ENCODE data around the gene BCORL1.

BCORL1 gene

DNA sequence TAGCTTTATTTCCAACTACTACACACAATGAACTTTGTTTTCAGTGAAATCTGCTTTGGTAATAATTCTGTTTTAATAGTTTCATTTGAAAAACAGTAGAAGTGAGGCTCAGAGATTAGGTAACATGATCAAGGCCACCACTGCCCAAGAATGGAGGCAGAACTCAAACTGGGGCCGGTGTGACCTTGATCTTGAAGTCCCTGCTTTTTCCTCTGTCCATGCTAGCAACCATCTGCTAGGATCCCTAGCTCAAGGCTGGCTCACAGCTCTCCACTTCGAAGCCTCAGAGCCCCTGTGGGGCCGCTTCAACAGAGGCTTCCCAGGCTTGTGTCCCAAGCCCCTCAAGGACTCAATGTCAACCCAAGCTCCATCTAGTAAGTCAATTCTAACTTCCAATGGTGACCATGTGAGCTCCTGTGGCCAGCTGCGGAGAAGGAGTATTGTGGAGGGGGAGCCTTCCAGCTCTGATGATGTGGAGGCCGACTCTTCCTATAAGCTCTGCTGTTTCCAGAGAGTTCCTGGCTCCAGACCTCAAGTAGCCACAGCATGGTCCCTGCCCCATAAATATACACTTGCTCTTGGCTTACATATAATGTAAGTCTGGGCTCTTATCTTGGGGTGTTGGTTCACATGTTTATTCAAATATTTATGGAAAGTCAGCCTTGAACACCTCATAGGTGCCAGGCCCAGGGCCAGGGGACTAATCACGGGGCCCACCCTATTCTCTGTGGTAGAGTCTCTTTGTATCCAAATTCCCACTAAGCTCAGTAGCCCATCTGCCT is 113.0 kb downstream of the BCORL1 start:
- no peak for DNase-seq

DNA sequence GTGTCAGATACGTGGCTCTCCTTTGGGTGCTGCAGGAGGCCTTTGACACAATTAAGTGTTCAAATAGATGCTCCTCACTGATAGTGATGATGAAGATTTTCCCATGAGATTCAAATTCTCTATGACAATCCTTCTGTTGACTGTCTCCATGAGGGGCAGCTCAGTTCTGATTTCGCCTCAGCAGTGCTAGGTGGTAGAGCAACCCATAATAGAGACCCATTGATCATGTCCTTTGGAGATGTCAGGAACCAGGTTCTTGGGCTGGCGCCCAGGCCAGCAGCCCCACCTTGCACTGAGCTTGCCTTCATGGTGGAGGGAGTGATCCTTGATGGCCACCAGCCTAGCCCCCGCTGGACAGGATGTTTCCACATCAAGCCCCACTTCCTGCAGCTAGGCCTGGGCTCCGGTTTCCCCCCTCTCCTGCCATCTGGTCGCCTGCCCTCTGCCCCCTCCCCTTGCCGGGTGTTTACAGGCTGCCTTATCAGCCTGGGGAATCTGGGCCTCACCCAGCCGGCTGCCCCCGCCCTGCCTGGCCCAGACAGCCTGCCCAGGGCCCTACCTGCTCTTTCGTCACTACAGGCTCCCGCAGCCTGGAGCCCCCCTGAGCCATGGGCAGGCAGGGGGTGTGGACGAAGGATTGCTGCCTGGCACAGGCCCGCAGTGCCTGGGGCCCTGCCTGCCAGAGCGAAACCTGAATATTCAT is 115.2 kb downstream of the BCORL1 start:
- DNase-seq, result peak; percentile 49

DNA sequence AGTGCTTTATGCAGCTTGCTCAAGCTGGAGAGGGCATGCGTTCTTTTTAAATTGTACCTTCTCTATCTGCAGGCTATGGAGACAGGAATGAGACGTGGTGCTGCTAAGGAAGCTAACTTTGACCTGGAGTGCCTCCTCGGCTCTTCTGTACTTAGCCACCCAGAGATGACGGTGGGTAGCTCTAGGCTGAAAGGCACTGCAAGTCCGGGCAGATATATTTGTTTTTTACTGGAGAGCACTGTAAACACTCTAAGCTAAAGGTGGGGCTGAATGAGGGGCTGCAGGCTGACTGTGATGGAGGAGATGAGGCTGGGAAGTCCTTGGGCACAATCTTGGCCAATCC is 115.7 kb downstream of the BCORL1 start:
- DNase-seq, result no peak

DNA sequence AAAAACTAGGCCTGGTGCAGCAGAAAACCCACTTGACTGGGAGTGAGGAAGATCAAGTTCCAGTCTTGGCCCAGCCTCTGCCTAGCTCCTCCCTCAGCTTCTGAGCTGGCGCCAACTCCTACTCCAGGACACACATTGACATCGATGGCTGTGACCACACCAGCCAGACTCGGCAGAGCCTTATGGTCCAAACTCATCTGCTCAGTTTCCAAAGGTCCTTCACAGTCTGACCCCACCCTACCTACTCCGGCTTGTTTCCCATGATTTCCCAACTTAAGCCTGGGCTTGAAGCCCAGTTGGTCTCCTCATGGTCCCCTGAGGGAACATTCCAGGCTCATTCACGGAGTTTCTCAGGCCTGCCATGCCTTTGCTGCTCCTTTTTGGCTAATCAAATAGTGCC is 117.7 kb downstream of the BCORL1 start:
- no peak for DNase-seq

DNA sequence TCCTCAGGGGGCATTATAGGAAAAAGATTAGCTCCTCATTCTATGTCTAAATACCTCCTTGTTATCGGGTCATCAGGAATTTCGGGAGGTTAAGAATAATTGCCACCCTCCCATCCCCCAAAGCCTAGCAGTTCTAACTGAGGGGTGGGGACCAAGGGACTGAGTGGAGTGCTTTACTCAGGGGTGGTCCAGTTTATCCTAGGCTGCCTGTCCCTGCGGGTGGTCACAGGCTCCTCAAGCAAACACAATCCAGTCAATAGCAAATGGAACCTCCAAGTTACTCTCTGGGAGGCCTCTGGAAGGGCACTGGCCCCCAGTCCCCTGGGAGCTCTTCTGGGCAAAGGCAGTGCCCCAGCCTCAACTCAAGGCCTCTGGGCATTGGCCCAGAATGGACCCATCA is 121.2 kb downstream of the BCORL1 start:
- DNase-seq, result no peak

DNA sequence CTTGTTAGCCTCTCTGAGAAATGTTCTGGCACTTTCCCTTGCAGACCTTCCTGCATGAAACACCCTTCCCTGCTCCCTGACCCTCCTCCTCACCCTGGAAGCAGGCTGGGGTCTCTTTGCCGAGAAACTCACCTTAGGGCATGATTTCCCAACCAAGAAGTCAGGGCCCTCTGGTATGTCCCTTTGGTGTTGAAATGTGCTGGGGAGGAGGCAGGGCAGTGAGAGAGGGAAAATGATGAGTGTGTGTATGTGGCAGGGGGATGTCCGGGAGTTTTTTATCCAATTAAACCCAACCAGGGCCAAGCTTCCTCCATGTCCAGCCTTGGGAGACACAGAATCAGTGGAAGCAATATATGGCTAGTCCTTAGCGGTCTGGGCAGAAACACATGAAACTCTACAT is 122.8 kb downstream of the BCORL1 start:
- DNase-seq, result no peak

DNA sequence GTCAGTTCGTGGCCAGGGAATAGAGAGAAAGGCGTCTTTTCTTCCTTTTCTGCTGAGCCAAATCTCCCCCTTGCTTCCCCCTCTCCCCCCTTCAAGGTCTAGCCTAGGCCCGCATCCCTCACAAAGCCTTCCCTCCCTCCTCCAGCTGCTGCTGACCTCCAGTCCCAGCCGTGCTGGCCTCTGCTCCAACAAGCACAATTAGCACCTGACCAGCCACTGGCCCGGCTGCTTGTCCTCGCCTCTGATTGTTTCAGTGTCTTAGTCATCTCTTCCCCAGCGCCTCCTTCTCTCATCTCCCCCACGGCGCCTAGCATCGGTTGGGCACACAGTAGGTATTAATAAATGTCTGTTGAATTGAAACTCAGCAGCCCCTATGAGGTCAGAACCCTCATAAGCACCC is 123.6 kb downstream of the BCORL1 start:
- no peak for DNase-seq
